ENCODE results near the gene HIVEP3.

The HIVEP3 gene

DNA sequence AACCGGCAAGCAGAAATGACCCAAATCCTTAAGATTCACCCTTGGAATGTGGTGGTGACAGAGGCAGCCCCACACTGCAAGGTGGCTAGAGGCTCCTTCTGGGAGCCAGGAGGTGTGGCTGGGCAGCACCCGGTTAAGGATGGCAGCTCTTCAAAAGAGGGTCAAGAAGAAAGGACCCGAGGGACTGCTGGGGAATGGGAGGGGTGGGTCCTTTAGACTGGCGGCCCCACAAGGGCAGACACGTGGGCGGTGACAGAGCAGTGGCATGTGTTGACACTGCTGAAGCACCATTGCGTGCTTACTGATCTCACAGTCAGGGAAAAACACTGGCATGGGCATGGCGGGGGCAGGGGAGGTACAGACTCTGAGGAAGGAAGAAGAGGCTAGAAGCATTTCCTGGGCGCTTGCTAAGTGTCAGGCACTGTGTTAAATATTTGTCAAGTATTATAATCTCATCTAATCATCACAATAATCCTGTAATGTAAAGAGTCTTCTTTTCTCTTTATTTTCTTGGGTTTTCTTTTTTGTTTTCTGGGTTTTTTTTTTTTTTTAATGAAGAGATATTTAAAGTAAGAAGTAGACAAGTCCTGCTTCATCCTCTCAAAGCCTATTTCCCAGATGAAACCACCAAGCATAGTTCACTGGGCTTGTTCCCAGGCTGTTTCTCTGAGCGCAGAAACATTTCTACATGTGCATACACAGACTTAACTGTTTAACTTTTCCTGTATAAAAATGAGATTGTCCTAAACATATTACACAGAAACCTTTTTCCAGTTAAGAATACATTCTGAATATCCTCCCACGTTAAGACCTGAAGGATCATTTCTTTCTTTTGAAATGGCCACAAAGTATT is 268.5 kb downstream of the HIVEP3 start:
- H3K4me3 ChIP-seq (replicated peaks; ENCODE audit: insufficient read depth, low read length), result no peak overlapping the region

DNA sequence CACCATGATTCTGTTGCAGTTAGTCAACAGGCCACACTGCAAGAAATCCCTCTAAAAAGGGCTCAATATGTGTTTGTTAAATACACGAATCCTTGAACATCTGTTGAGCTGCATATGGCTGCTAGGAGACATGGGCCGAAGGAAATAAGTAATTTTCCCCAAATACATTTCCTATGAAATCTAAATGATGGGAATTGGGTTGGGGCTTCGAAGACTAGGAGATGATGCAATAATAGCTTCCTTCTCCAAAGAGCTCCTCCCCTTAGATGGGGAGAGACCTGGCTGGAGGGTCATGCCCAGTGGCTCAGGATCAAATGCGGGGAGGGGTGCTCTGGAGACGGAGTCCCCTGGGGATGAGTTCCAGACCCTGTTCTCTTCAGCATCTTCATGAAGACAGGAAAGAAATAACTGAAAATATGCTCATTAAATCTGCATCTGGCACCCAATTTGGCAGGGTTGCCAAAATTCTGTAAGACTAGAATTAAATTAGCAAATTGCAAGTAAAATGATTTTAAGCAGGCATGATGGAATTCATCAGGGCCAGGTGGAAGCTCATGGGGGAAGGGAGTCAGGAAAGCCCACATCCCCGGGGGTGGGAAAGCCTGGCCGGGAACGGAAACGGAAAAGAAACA is 269.2 kb downstream of the HIVEP3 start:
- Histone ChIP-seq H3K27me3 (ENCODE audit: insufficient read depth, poor library complexity, severe bottlenecking) (no peaks in the 10 kb centered on the region), H3K4me3 (replicated peaks; ENCODE audit: insufficient read depth, low read length) (no peak overlapping the region), H3K27ac (replicated peaks) (no peak overlapping the region)
- TF ChIP-seq GABPA (IDR thresholded peaks at IDR 0.05; ENCODE audit: low read depth), result no peak
- no peak for DNase-seq (ENCODE audit: low read depth in 1 of 2, low spot score in 1 of 2)

More for the DNA sequence above, 268.5 kb downstream of the HIVEP3 start:
- Histone ChIP-seq H3K27me3 (ENCODE audit: insufficient read depth, poor library complexity, severe bottlenecking) (no peaks in the 10 kb centered on the region), H3K27ac (replicated peaks) (no peak overlapping the region)
- no peak for TF ChIP-seq SPI1 (IDR thresholded peaks at IDR 0.05; ENCODE audit: borderline replicate concordance, low read depth)
- TF ChIP-seq, protein P1, sequence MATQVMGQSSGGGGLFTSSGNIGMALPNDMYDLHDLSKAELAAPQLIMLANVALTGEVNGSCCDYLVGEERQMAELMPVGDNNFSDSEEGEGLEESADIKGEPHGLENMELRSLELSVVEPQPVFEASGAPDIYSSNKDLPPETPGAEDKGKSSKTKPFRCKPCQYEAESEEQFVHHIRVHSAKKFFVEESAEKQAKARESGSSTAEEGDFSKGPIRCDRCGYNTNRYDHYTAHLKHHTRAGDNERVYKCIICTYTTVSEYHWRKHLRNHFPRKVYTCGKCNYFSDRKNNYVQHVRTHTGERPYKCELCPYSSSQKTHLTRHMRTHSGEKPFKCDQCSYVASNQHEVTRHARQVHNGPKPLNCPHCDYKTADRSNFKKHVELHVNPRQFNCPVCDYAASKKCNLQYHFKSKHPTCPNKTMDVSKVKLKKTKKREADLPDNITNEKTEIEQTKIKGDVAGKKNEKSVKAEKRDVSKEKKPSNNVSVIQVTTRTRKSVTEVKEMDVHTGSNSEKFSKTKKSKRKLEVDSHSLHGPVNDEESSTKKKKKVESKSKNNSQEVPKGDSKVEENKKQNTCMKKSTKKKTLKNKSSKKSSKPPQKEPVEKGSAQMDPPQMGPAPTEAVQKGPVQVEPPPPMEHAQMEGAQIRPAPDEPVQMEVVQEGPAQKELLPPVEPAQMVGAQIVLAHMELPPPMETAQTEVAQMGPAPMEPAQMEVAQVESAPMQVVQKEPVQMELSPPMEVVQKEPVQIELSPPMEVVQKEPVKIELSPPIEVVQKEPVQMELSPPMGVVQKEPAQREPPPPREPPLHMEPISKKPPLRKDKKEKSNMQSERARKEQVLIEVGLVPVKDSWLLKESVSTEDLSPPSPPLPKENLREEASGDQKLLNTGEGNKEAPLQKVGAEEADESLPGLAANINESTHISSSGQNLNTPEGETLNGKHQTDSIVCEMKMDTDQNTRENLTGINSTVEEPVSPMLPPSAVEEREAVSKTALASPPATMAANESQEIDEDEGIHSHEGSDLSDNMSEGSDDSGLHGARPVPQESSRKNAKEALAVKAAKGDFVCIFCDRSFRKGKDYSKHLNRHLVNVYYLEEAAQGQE (IDR thresholded peaks at IDR 0.05; ENCODE audit: insufficient replicate concordance, low read depth), result no peak
- no peak for TF ChIP-seq POLR2AphosphoS5 (IDR thresholded peaks at IDR 0.05; ENCODE audit: low read depth)
- no peak for TF ChIP-seq GABPA (IDR thresholded peaks at IDR 0.05; ENCODE audit: low read depth)
- TF ChIP-seq, protein P2, sequence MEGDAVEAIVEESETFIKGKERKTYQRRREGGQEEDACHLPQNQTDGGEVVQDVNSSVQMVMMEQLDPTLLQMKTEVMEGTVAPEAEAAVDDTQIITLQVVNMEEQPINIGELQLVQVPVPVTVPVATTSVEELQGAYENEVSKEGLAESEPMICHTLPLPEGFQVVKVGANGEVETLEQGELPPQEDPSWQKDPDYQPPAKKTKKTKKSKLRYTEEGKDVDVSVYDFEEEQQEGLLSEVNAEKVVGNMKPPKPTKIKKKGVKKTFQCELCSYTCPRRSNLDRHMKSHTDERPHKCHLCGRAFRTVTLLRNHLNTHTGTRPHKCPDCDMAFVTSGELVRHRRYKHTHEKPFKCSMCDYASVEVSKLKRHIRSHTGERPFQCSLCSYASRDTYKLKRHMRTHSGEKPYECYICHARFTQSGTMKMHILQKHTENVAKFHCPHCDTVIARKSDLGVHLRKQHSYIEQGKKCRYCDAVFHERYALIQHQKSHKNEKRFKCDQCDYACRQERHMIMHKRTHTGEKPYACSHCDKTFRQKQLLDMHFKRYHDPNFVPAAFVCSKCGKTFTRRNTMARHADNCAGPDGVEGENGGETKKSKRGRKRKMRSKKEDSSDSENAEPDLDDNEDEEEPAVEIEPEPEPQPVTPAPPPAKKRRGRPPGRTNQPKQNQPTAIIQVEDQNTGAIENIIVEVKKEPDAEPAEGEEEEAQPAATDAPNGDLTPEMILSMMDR (IDR thresholded peaks at IDR 0.05; ENCODE audit: insufficient read depth, low read length), result no peak
- DNase-seq (ENCODE audit: low read depth in 1 of 2, low spot score in 1 of 2), result peak in 1 of 2 experiments; percentile 61

DNA sequence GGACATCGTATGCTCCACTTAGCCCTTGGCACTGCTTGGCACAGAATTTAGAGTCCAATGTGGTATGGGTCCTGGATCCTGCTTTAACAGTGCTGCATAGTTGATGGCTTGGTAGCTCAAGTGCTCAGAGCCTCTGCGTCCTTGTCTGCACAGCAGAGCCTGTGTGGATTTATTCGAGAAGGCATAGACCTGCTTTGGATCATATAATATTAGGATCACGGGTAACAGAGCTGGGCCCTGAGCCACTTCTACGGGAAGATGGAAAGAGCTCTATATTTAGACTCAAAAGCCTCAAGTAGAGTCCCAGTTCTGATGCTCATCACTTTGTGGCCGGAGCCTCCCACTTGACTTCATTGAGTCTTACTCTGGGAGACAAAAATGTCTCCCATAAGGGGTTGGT is 269.9 kb downstream of the HIVEP3 start:
- TF ChIP-seq, protein P1 (IDR thresholded peaks at IDR 0.05; ENCODE audit: insufficient replicate concordance, low read depth), result no peak
- no peak for TF ChIP-seq SPI1 (IDR thresholded peaks at IDR 0.05; ENCODE audit: borderline replicate concordance, low read depth)
- no peak for TF ChIP-seq POLR2AphosphoS5 (IDR thresholded peaks at IDR 0.05; ENCODE audit: low read depth)
- TF ChIP-seq GABPA (IDR thresholded peaks at IDR 0.05; ENCODE audit: low read depth), result no peak
- TF ChIP-seq, protein P2 (IDR thresholded peaks at IDR 0.05; ENCODE audit: insufficient read depth, low read length), result no peak
- Histone ChIP-seq H3K4me3 (replicated peaks; ENCODE audit: insufficient read depth, low read length) (no peak overlapping the region), H3K27ac (replicated peaks) (no peak overlapping the region), H3K27me3 (ENCODE audit: insufficient read depth, poor library complexity, severe bottlenecking) (no peaks in the 10 kb centered on the region)
- DNase-seq (ENCODE audit: low read depth in 1 of 2, low spot score in 1 of 2), result no peak

DNA sequence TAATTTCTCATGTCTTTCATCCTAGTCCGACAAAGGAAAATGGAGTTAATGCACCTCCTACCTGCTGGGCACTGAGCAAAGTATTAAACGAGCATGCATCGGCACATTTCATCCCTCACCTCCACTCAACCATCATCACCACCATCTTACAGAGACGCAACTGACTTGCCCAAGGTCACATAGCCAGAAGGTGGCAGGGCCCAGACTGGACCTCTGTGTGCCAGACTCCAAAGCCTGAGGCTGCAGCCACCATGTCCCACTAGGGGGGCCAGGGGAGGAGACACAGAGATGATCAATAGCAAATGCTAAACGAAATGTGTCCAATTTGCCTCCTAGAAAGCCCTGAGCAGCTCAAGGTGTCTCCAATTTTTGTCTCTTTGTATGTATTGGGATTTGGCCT is 270.5 kb downstream of the HIVEP3 start:
- no peak for DNase-seq (ENCODE audit: low read depth in 1 of 2, low spot score in 1 of 2)
- H3K27ac ChIP-seq (replicated peaks), result no peak overlapping the region
- no peaks in the 10 kb centered on the region for H3K27me3 ChIP-seq (ENCODE audit: insufficient read depth, poor library complexity, severe bottlenecking)
- TF ChIP-seq GABPA (IDR thresholded peaks at IDR 0.05; ENCODE audit: low read depth) (no peak), POLR2AphosphoS5 (IDR thresholded peaks at IDR 0.05; ENCODE audit: low read depth) (no peak), SPI1 (IDR thresholded peaks at IDR 0.05; ENCODE audit: borderline replicate concordance, low read depth) (no peak)
- TF ChIP-seq, protein P2 (IDR thresholded peaks at IDR 0.05; ENCODE audit: insufficient read depth, low read length), result no peak
- TF ChIP-seq, protein P1 (IDR thresholded peaks at IDR 0.05; ENCODE audit: insufficient replicate concordance, low read depth), result no peak
- no peak overlapping the region for H3K4me3 ChIP-seq (replicated peaks; ENCODE audit: insufficient read depth, low read length)
